Measurements from ENCODE around the gene ENPEP.

- TF ChIP-seq POLR2A (IDR thresholded peaks at IDR 0.05): no peak
- TF ChIP-seq CTCF (IDR thresholded peaks at IDR 0.05): no peak
Observed at GRCh38 chr4:110460074-110460746, 15.7 kb upstream of the ENPEP start.

All from thyroid gland (tissue), 4 donors.